NK-92 (cell line): ENCODE measurements around the gene PNLIPRP2.

Source experiments
- DNase-seq: peaks from one replicate; lab custom pipeline; 2025; ENCODE audit not compliant: unreplicated experiment; lab: John Stamatoyannopoulos, UW

Gene PNLIPRP2

GRCh38 chr10:116612107-116612769, 8.5 kb upstream of the PNLIPRP2 start:
- no peak for DNase-seq

GRCh38 chr10:116613471-116613870, 7.3 kb upstream of the PNLIPRP2 start:
- no peak for DNase-seq

- no peak for DNase-seq
Observed at GRCh38 chr10:116614796-116615195, 6.0 kb upstream of the PNLIPRP2 start.

GRCh38 chr10:116615199-116615776, 5.5 kb upstream of the PNLIPRP2 start:
- DNase-seq = no peak

- DNase-seq = no peak
Observed at GRCh38 chr10:116621476-116621875, 723 bp downstream of the PNLIPRP2 start.

GRCh38 chr10:116621934-116622655, 1.3 kb downstream of the PNLIPRP2 start:
- no peak for DNase-seq

- no peak for DNase-seq
Observed at GRCh38 chr10:116625845-116626244, 5.1 kb downstream of the PNLIPRP2 start.

GRCh38 chr10:116626815-116627214, 6.1 kb downstream of the PNLIPRP2 start:
- no peak for DNase-seq

GRCh38 chr10:116627386-116627933, 6.7 kb downstream of the PNLIPRP2 start:
- no peak for DNase-seq

- no peak for DNase-seq
Observed at GRCh38 chr10:116629340-116629739, 8.6 kb downstream of the PNLIPRP2 start.

GRCh38 chr10:116630020-116630419, 9.3 kb downstream of the PNLIPRP2 start:
- DNase-seq = no peak

- DNase-seq = no peak
Observed at GRCh38 chr10:116631871-116632295, 11.1 kb downstream of the PNLIPRP2 start.

- DNase-seq = no peak
Observed at GRCh38 chr10:116632596-116633215, 12.0 kb downstream of the PNLIPRP2 start.

GRCh38 chr10:116633216-116633600, 12.5 kb downstream of the PNLIPRP2 start:
- DNase-seq = no peak

GRCh38 chr10:116634126-116634975, 13.6 kb downstream of the PNLIPRP2 start:
- DNase-seq = no peak

- no peak for DNase-seq
Observed at GRCh38 chr10:116636385-116636784, 15.6 kb downstream of the PNLIPRP2 start.

- DNase-seq = no peak
Observed at GRCh38 chr10:116636976-116637375, 16.2 kb downstream of the PNLIPRP2 start.

GRCh38 chr10:116637830-116638229, 17.1 kb downstream of the PNLIPRP2 start:
- DNase-seq = no peak

- no peak for DNase-seq
Observed at GRCh38 chr10:116646502-116646901, 25.7 kb downstream of the PNLIPRP2 start.

GRCh38 chr10:116648903-116649302, 28.1 kb downstream of the PNLIPRP2 start:
- no peak for DNase-seq

- no peak for DNase-seq
Observed at GRCh38 chr10:116653885-116654284, 33.1 kb downstream of the PNLIPRP2 start.
